IPS-20b (cell line): ENCODE measurements around the gene ASTN2.

Experiments used
- H3K27ac ChIP-seq: one replicate; pipeline ENCODE4 v1.5.1; 2013; ENCODE audit warnings: low read length
- H3K27me3 ChIP-seq: 2 replicates; pipeline ENCODE4 v1.6.1; 2013; ENCODE audit warnings: mild to moderate bottlenecking, low read length, inconsistent platforms; ENCODE audit not compliant: insufficient read depth
- H3K36me3 ChIP-seq: 2 replicates; pipeline ENCODE4 v1.6.1; 2013; ENCODE audit warnings: low read depth, mild to moderate bottlenecking, inconsistent platforms, low read length, moderate library complexity; ENCODE audit not compliant: insufficient read depth
- H3K4me1 ChIP-seq: 2 replicates; pipeline ENCODE4 v1.6.1; 2013; ENCODE audit warnings: mild to moderate bottlenecking, control low read depth, inconsistent platforms, low read length, moderate library complexity; ENCODE audit not compliant: insufficient read depth
- H3K4me3 ChIP-seq: 2 replicates; pipeline ENCODE4 v1.5.1; 2013; ENCODE audit warnings: mild to moderate bottlenecking, low read length, inconsistent platforms
- H3K9ac ChIP-seq: 2 replicates; pipeline ENCODE4 v1.6.1; 2013; ENCODE audit warnings: low read depth, mild to moderate bottlenecking, inconsistent platforms, low read length, moderate library complexity
- H3K9me3 ChIP-seq: 2 replicates; pipeline ENCODE4 v1.6.1; 2013; ENCODE audit warnings: mild to moderate bottlenecking, low read depth, low read length, inconsistent platforms; ENCODE audit not compliant: insufficient read depth

Gene ASTN2

DNA sequence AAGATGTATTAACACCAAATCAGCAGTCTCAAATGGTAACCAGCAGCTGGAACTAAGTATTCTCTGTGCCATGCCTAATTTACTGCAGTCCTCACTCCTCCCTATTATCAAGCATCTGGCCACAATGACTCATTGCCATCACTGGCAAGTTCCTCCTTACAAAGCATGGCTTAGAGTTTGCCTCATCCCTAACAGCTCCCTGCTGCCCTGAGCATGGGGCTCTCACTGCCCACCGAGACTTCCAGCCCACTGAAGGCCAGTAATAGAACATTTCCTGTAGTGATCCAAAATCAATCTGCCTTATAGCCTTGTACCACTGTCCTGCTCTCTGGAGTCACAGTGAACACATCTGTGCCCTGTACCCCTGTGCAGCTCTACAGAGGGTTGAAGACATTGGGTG is 939.7 kb downstream of the ASTN2 start:
- Histone ChIP-seq H3K9me3 (no peaks in the 10 kb centered on the region), H3K9ac (no peak overlapping the region), H3K4me3 (no peak overlapping the region), H3K27me3 (no peaks in the 10 kb centered on the region), H3K4me1 (peaks cover 20% of the 10 kb centered on the region), H3K27ac (no peak overlapping the region), H3K36me3 (no peaks in the 10 kb centered on the region)

DNA sequence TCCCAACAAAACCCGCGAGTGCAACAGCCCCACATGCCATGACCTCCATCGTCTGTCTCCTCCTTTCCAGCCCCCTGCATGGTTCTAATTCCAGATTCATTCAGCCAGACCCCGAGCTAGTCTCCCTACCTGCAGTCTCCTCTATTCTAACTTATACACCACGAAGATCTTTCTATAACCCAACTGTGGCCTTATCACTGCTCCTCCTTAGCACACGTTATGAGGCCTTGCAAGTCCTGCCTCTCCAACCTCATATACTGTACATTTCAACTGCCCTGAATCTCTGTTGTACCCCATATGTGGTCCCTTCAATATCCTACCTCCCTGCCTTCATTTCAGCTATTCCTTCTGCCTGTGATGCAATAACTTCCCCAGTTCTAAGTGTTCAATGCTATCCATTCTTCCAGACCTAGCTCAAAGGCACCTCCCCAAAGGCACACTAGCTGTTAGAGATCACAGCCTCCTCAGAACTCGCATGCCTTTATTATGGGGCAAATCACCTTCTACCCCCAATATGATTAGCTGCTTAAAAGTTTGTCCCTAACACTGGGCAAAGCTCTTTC is 942.8 kb downstream of the ASTN2 start:
- Histone ChIP-seq H3K9me3 (no peaks in the 10 kb centered on the region), H3K27me3 (no peaks in the 10 kb centered on the region), H3K4me3 (peak overlapping the region; percentile 18; the same call in 1 of the 2 replicates), H3K36me3 (no peaks in the 10 kb centered on the region), H3K4me1 (peaks cover 22% of the 10 kb centered on the region), H3K27ac (no peak overlapping the region), H3K9ac (peak overlapping the region; percentile 40; the same call in 1 of the 2 replicates)

DNA sequence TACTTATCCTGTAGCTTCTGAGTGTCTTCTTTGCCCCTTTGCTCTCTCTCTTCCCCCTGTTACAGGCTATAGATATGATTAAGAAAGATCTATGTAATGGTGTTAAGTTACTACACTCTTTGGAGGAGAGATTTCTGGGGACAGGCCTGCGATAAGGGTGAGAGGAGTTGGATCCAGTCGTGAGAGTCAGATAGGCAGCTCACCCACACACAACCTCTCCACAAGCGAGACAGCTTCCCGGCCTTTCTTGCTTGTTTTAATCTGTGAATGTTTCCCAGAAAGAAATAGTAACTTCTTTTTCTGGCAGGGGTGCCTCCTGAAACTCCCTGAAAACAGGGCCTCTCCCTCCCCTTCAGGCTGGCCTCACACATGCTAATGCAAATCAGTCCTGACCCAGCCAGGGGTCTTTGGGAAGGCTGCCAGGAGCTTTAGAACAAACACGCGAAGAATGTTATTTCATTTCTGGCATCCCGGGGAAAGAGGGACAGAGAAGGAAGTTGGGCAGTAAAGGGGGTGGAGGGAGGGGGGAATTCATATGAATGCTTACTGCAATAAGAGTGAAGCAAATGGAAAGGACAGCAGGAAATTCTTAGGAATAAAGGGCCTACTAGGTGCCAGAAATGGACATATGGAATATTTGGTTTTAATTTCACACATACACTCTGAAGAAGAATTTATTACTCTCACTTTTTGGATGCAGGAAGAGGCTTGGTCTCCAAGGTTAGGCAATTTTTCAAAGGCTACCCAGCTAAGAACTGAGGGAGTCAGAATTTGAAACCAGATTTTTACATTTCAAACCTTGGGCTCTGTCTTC is 943.6 kb downstream of the ASTN2 start:
- Histone ChIP-seq H3K27ac (peak overlapping the region; percentile 24), H3K9ac (peak overlapping the region; percentile 71), H3K4me1 (peaks cover 22% of the 10 kb centered on the region), H3K36me3 (no peaks in the 10 kb centered on the region), H3K4me3 (peak overlapping the region; percentile 56), H3K27me3 (no peaks in the 10 kb centered on the region), H3K9me3 (no peaks in the 10 kb centered on the region)

DNA sequence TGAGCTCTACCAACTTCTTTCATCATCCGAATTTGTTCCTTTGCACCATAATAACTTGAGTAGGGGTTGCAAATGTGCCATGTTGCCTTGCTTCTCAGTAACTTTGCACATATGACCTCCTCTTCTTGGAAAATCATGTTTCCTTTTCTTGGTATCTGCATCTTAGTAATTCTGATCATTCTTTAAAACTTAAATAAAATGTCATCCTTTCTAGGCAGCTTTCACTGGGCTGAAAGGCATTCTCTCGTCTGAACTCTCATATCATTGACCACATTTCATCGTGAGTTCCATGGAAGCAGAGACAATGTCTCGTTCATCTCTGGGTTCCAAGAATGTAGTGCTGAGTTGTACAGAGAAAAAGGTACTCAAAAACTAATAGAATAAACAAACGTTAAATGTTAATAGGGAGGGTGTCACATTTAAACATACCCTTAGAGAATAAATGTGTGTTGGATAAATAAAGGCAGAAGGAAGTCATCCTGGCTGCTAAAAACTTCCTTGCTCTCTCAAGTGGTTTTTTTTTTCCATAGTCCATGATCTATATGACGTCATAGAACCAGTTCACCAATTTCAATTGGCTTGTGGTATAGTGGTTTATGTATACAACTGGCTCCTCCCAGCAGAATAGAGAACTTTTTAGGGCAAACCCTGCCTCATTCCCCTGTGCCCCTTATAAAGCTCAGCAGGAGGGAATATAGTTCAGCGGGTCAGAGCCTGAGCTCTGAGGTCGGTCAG is 945.9 kb downstream of the ASTN2 start:
- H3K9ac ChIP-seq, result no peak overlapping the region
- H3K36me3 ChIP-seq, result no peaks in the 10 kb centered on the region
- no peaks in the 10 kb centered on the region for H3K27me3 ChIP-seq
- no peaks in the 10 kb centered on the region for H3K9me3 ChIP-seq
- peaks cover 22% of the 10 kb centered on the region for H3K4me1 ChIP-seq
- no peak overlapping the region for H3K27ac ChIP-seq
- H3K4me3 ChIP-seq, result no peak overlapping the region

DNA sequence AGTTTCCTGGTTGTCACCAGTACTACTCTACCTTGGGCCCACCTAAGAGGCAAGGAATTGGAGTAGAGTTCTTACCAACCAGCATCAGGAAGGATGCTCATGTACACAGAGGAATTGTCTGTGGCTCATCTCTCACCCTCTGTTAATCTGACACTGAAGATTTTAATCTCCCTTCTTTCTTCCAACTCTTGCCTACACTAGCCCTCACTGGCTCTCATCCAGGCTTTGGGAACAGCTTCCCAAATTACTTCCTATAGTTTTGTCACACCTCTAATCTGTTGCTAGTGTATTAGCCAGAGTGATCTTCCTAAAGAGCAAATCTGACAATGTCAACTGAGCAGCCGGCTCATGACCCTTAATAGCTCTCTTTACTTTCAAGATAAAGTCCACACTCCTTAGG is 946.5 kb downstream of the ASTN2 start:
- no peak overlapping the region for H3K27ac ChIP-seq

DNA sequence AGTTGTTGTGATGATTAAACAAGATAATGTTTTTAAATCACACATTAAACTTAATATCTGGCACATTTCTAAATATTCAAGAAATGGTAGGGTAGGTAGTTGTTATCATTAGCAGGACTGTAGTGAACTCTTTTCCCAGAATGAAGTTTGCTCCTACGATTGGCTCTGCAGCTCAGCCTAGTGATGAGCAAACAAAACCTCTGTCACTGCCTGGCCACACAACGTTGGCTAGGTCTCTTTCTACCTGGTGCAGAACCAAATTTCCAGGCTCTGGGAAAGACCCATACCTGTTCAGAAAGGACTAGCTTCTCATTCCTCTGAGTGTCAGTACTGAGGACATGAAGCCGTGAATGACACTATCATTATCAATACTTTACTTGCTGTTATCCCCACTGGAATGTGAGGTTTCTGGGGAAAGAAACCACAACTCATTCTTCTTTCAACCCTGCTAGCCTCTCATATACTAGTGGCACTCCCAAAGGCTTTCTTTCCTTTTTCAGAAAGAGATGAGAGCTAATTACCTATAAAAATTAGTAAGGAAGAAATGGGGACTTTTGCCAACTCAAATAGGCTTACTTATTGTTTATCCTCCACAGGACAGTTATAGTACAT is 947.0 kb downstream of the ASTN2 start:
- Histone ChIP-seq H3K27ac (no peak overlapping the region), H3K9me3 (no peaks in the 10 kb centered on the region), H3K4me3 (no peak overlapping the region), H3K9ac (no peak overlapping the region), H3K36me3 (no peaks in the 10 kb centered on the region), H3K4me1 (peaks cover 27% of the 10 kb centered on the region), H3K27me3 (no peaks in the 10 kb centered on the region)

More for the DNA sequence above, 946.5 kb downstream of the ASTN2 start:
- H3K9me3 ChIP-seq, result no peaks in the 10 kb centered on the region
- H3K4me1 ChIP-seq, result peaks cover 26% of the 10 kb centered on the region
- no peak overlapping the region for H3K4me3 ChIP-seq
- no peaks in the 10 kb centered on the region for H3K27me3 ChIP-seq
- H3K9ac ChIP-seq, result no peak overlapping the region
- no peaks in the 10 kb centered on the region for H3K36me3 ChIP-seq

DNA sequence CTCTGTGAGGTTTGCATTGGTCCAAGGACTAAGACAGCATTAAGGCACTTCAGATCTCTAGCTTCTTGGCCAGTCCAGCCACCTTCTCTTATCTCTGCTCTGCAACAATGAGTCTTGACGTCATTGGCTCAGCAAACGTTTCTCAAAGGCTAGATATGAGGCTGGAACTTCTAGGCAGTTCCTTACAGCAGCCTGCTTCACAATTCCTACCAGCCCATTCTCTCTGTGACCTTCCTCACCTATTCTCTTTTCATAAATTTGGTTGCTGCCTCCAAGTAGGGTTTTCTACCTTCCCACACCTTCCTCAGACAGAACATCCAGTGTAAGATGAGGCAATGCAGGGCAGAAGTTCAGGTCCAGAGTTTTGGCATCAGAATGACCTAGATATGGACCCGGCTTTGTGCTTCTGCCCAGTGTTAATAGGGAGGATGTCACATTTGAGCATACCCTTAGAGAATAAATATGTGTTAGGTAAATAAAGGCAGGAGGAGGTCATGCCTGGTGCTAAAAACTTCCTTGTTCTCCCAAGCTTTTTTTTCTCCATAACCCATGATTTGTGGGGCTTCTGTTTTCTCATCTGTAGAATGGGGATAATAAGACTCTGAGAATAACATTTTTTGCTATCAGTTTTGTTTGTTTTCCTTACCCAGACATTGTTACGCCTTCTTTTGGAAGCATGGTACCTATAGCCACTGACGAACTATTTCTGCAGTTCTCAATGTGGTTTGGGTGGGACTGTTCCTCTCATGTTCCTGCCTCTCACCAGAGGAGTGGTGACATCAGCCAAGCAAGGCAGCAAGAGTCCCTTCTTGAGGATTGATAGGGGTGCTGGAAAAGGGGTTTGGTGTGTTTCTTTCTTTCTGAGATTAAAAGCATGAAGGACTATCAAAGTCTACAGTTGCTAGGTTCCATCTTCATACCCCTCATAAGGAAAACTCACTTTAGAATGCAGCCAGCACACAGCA is 948.3 kb downstream of the ASTN2 start:
- Histone ChIP-seq H3K27me3 (no peaks in the 10 kb centered on the region), H3K9me3 (no peaks in the 10 kb centered on the region), H3K9ac (no peak overlapping the region), H3K27ac (no peak overlapping the region), H3K4me1 (peaks cover 18% of the 10 kb centered on the region), H3K4me3 (no peak overlapping the region), H3K36me3 (no peaks in the 10 kb centered on the region)

DNA sequence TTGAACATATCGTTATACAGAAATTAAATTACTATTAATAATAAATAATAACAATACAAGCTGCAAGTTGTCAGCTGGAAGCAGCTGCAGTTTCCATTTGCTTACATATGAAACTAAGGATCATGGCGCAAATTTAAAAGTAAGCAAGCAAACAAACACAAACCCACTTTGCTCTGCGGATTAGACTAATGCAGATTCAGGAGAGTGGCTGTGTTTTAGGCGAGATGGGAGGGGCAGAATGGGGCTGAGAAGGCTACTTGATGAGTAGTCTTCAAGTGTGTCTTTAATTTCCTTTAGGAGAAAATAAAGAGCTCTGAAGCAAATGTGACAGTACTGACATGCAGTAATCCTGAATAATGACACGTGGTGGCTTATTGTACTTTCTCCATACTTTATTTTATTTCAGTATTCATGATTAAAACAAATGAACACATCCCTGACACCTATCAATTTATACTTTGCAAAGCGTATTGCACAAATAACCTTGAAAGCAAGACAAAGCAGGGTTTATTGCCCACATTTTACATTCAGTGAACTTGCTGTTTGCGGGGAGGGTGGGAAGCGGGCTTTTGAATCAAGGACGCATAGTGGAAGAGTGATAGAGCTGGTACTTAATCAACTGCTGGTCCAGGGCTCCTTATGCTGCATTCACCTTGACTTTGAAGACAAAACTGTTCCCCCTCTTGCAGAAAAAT is 949.1 kb downstream of the ASTN2 start:
- H3K4me3 ChIP-seq, result no peak overlapping the region
- H3K36me3 ChIP-seq, result no peaks in the 10 kb centered on the region
- no peaks in the 10 kb centered on the region for H3K9me3 ChIP-seq
- no peak overlapping the region for H3K9ac ChIP-seq
- H3K27me3 ChIP-seq, result no peaks in the 10 kb centered on the region
- no peak overlapping the region for H3K27ac ChIP-seq
- H3K4me1 ChIP-seq, result peaks cover 12% of the 10 kb centered on the region

DNA sequence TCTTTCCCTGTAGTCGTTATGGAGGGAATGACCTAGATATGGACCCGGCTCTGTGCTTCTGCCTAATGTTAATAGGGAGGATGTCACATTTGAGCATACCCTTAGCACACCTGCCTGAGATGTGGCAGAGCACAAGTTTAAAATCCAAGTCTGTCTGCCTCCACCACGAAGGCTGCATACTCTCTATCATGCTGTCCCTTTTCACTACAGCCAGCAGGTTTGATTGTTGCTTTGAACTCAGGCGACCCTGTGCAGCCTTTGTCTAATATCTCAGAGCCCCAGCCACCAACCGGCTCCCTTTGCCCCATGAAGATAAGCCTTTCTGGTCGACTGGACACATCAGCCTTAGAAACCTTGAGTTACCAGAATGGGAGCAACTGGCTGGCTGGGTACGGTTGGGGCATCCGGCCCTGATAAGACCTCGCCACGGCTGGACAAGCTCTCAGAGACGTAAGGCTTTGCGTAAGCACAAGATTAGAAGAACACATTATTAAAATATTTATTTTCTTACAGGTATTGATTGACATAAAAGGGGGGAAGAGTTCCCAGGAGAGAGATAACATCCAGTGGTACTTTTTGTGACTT is 949.8 kb downstream of the ASTN2 start:
- Histone ChIP-seq H3K27me3 (no peaks in the 10 kb centered on the region), H3K27ac (no peak overlapping the region), H3K9ac (no peak overlapping the region), H3K9me3 (no peaks in the 10 kb centered on the region), H3K4me1 (peaks cover 6% of the 10 kb centered on the region), H3K4me3 (no peak overlapping the region), H3K36me3 (no peaks in the 10 kb centered on the region)

DNA sequence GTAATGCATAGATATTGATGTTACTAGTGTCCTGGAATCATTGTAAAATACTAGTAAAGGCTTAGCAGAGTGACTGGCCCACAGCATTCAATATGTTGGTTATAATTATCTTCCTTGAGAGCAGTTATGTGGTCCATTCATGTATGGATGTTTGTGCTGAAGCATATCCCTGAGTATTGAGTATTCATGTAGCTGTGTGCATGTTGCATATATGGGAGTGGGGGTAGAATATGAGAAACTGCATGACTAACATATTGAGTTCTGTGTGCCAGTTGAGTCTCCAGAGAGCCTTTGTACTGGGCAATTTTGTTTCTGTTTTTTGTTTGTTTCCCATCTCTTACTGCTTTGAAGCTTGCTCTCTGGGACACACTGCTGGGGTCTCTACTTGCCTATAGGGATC is 950.4 kb downstream of the ASTN2 start:
- no peak overlapping the region for H3K27ac ChIP-seq
- H3K27me3 ChIP-seq, result no peaks in the 10 kb centered on the region
- H3K4me3 ChIP-seq, result no peak overlapping the region
- H3K9me3 ChIP-seq, result no peaks in the 10 kb centered on the region
- no peaks in the 10 kb centered on the region for H3K36me3 ChIP-seq
- H3K9ac ChIP-seq, result no peak overlapping the region
- peaks cover 5% of the 10 kb centered on the region; the same call in 1 of the 2 replicates for H3K4me1 ChIP-seq
